ENCODE data around the gene HNRNPDL. TPM values are rescaled to one million over a fixed set of nuclear protein-coding genes. Genes with fewer than 3 reads are reported as not detected.

HNRNPDL gene
- 125 and 159 TPM in 2 replicates for total RNA-seq

DNA sequence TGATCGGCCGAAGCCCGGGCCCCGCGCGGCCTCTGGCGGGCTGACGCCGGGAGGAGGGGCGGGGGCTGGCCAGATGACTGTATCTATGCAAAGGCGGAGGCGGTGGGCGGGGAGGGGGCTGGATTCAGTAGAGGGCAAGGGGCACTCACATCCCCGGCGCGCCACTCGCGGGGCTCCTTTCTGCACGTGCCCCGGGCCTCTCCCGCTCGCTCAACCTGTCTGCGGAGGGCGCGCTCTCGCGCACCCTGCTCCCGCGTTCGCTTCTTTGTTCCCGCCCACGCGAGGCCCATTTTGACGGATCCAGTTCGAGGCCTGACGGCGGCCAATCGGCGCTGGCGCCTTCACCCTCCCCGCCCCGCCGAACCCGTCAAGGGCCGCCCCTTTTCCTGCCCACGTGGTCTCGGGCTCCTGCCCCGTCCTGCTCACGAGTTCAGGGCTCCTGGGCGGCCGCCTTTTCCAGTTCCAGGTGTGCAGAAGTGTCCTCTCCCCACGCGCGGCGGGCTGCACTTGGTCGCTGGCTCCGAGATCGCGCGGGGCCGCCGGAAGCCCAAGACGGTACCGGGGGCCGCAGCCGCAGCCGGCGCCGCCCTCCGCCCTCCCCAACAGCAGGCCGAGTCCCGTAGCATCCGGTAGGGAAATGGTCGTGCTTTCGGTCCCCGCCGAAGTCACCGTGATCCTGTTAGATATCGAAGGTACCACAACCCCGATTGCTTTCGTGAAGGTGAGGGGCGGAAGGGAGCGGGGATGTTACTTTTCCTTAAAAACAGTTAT lies at the start of gene HNRNPDL, which contains the start of gene ENOPH1:
TSS of gene HNRNPDL (minus strand) at position 270 of the 771 bp plus-strand sequence. CDS start 772 bp downstream, outside the sequence.
TSS of gene ENOPH1 (plus strand) at position 398 of the 771 bp plus-strand sequence. CDS start at position 638, 240 bp downstream.

GRCh38 chr4:82373816-82374625 lies 56.2 kb downstream of the HNRNPDL start, which contains the start of gene HNRNPD:
Gene HNRNPD, minus strand, starts transcription at chr4:82373991. Its CDS starts 313 bp downstream, at chr4:82373678.

Other genes starting within 250 kb of the HNRNPDL start
- gene HNRNPD, start 56.5 kb downstream of the HNRNPDL start, total RNA-seq = 36.6 and 40.6 TPM in 2 replicates
- gene ENOPH1, start 128 bp upstream of the HNRNPDL start, total RNA-seq = 29.4 and 30.8 TPM in 2 replicates
- gene TMEM150C, start 131.5 kb upstream of the HNRNPDL start, total RNA-seq = not detected in 2 replicates